Measurements from ENCODE around the gene LYPD6B. TPM values are rescaled to one million over a fixed set of nuclear protein-coding genes. Genes with fewer than 3 reads are reported as not detected.

Gene LYPD6B
- total and polyA plus RNA-seq, 2 donors (not counting 3 experiments of a cell fraction or from before 2014, with no cell fraction given) = not detected

DNA sequence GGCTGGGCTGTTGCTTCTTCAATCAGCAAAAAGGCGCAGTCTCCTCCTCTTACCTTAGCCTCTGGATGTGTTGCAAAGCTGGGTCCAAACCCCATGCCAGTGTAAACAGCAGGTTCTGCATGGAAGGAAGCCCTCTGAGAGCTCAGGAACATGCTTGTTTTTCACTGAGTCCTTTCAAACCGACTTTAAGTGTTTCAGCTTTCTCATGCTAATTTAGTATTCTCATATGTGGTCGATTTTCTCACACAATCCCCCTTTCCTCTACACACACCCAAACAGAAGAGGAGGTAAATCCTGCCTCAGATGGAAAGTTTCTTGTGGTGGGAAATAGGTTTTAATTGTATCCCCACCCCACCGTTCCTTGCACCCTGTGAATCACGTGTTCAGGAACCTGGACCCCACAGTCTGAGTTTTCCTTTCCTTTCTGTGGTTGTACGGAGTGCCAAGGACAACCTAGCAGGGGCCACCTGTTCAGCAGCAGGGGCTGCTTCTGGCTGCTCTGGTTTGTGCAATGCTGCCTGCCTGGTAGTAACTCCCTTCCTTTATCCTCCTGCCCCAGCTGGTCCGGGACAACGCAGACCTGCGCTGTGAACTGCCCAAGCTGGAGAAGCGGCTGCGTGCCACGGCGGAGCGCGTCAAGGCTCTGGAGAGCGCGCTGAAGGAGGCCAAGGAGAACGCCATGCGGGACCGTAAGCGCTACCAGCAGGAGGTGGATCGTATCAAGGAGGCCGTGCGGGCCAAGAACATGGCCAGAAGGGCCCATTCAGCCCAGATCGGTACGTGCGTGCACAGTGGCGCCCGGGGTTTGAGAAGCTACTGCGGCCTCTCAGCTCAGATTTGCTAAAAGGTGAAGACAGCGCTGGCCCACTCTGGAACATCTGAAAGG, 28.7 kb upstream of the LYPD6B start:
- no TSS peak for BruUV-seq (replicated peaks)
- intact Hi-C loops (cut with micrococcal nuclease) (no loop called here), dilution Hi-C loops (cut with MboI; ENCODE audit: extremely low pct_ligation_motif_present, low sequenced_read_pairs) (no loop called here)
- ChIA-PET POLR2A (no interaction called here), CTCF (interaction anchor here (0.8 to 1.4 kb wide), 3 partner anchors 7 to 551 kb away, joined by 3 to 5 read pairs (median 3); no protein-coding TSS in a partner anchor)
- FAIRE-seq (no peak), DNase-seq (ENCODE audit: low read depth, low spot score) (no peak)
- Histone ChIP-seq H4K20me1 (replicated peaks; ENCODE audit: control insufficient read depth, extremely low read depth, insufficient read depth, low read length) (no peaks in the 10 kb centered on the region), H3K79me2 (ENCODE audit: control insufficient read depth, insufficient read depth, low read length) (no peaks in the 10 kb centered on the region), H2AFZ (ENCODE audit: low read depth, low read length) (no peak overlapping the region), H3K4me1 (ENCODE audit: control insufficient read depth, extremely low read depth, insufficient read depth, low read length) (no peaks in the 10 kb centered on the region), H3K36me3 (ENCODE audit: control insufficient read depth in 2 of 2, extremely low read depth in 1 of 2, insufficient read depth in 2 of 2, low read length in 2 of 2) (no peaks in the 10 kb centered on the region), H3K9me3 (replicated peaks; ENCODE audit: control insufficient read depth, insufficient read depth, low read length) (no peaks in the 10 kb centered on the region), H3K9ac (replicated peaks; ENCODE audit: extremely low read depth, insufficient read depth, low read length) (no peak overlapping the region), H3K27me3 (ENCODE audit: control insufficient read depth in 2 of 2, insufficient read depth in 2 of 2, low read length in 2 of 2) (peaks cover 0 to 2% of the 10 kb centered on the region in 2 experiments), H3K9me1 (replicated peaks; ENCODE audit: control insufficient read depth, extremely low read depth, insufficient read depth, low read length) (no peaks in the 10 kb centered on the region), H3K27ac (ENCODE audit: insufficient read depth, low read depth, low read length) (no peak overlapping the region), H3K4me2 (ENCODE audit: insufficient read depth, low read length) (no peak overlapping the region), H3K4me3 (replicated peaks in 1 of 3; ENCODE audit: insufficient read depth in 1 of 3, low read depth in 1 of 3, low read length in 3 of 3) (no peak overlapping the region)
- TF ChIP-seq MYC (IDR thresholded peaks at IDR 0.05; ENCODE audit: low read depth, low read length) (no peak), JUN (IDR thresholded peaks at IDR 0.05; ENCODE audit: borderline replicate concordance, insufficient read depth, insufficient read length, low read depth) (no peak), FOS (IDR thresholded peaks at IDR 0.05; ENCODE audit: borderline replicate concordance, insufficient read depth, low read length) (no peak), EZH2 (IDR thresholded peaks at IDR 0.05; ENCODE audit: borderline replicate concordance, low read depth, low read length, severe bottlenecking) (no peak), GATA2 (IDR thresholded peaks at IDR 0.05; ENCODE audit: insufficient read depth, insufficient read length, low read depth, low read length) (no peak), POLR2AphosphoS5 (IDR thresholded peaks at IDR 0.05; ENCODE audit: insufficient read depth, low read depth, low read length) (no peak), POLR2A (IDR thresholded peaks at IDR 0.05; ENCODE audit: low read depth, low read length) (no peak)
- TF ChIP-seq, protein P1, sequence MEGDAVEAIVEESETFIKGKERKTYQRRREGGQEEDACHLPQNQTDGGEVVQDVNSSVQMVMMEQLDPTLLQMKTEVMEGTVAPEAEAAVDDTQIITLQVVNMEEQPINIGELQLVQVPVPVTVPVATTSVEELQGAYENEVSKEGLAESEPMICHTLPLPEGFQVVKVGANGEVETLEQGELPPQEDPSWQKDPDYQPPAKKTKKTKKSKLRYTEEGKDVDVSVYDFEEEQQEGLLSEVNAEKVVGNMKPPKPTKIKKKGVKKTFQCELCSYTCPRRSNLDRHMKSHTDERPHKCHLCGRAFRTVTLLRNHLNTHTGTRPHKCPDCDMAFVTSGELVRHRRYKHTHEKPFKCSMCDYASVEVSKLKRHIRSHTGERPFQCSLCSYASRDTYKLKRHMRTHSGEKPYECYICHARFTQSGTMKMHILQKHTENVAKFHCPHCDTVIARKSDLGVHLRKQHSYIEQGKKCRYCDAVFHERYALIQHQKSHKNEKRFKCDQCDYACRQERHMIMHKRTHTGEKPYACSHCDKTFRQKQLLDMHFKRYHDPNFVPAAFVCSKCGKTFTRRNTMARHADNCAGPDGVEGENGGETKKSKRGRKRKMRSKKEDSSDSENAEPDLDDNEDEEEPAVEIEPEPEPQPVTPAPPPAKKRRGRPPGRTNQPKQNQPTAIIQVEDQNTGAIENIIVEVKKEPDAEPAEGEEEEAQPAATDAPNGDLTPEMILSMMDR (IDR thresholded peaks at IDR 0.05; ENCODE audit: extremely low read depth in 1 of 2, insufficient read depth in 1 of 2, low read depth in 1 of 2, low read length in 2 of 2) = no peak
- TF ChIP-seq, protein P2, sequence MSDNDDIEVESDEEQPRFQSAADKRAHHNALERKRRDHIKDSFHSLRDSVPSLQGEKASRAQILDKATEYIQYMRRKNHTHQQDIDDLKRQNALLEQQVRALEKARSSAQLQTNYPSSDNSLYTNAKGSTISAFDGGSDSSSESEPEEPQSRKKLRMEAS (IDR thresholded peaks at IDR 0.05; ENCODE audit: insufficient read depth, insufficient read length) = no peak

All from endothelial cell of umbilical vein (primary cell).